Upper lobe of left lung (tissue), 6 donors: ENCODE results near the gene PALM. TPM values are rescaled to one million over a fixed set of nuclear protein-coding genes. Genes with fewer than 3 reads are reported as not detected.
"Not testable (repeated sequence)": the region's sequence is repeated elsewhere in the genome, so short reads cannot be mapped to it uniquely, and the experiment has no call there.

ENCODE experiments used
- ATAC-seq, 2 donors: fragments of 200-7000 bp; cut with Tn5 transposase; one replicate each; pipeline ENCODE4 v1.9.1; 2022; ENCODE audit warnings: mild to moderate bottlenecking in 2 of 2, moderate library complexity in 2 of 2; ENCODE audit not compliant: low FRiP score in 2 of 2
- DNase-seq, 2 donors: peaks; one replicate each; pipeline ENCODE4 v3.0.0-alpha.2; 2019 to 2020
- H3K27ac ChIP-seq, 4 donors: fragments of 200-600 bp; sonication (generic); one replicate each; pipeline ENCODE4 v1.5.1; 2016 to 2019
- H3K27me3 ChIP-seq, 4 donors: fragments of 200-600 bp; sonication (generic); one replicate each; pipeline ENCODE4 v1.5.1; 2017 to 2019
- H3K36me3 ChIP-seq, 4 donors: fragments of 200-600 bp; sonication (generic); one replicate each; pipeline ENCODE4 v1.5.1; 2016 to 2019
- H3K4me1 ChIP-seq, 4 donors: fragments of 200-600 bp; sonication (generic); one replicate each; pipeline ENCODE4 v1.5.1; 2018 to 2019
- H3K4me3 ChIP-seq, 4 donors: fragments of 200-600 bp; sonication (generic); one replicate each; pipeline ENCODE4 v1.5.1; 2017 to 2019; ENCODE audit warnings: mild to moderate bottlenecking in 2 of 4, moderate library complexity in 1 of 4
- H3K9me3 ChIP-seq, 4 donors: fragments of 200-600 bp; sonication (generic); one replicate each; pipeline ENCODE4 v1.5.1; 2018 to 2019
- EP300 ChIP-seq, 4 donors: sonication (generic); formaldehyde crosslinking; IDR thresholded peaks; one replicate each; pipeline ENCODE4 v1.5.1; 2017; ENCODE audit warnings: antibody characterized with exemption in 4 of 4, control low read depth in 2 of 4
- POLR2A ChIP-seq, 4 donors: fragments of 450-650 bp; IDR thresholded peaks; one replicate each; pipeline ENCODE4 v1.5.1; 2016 to 2017; ENCODE audit warnings: antibody characterized with exemption in 4 of 4, mild to moderate bottlenecking in 2 of 4
- POLR2AphosphoS5 ChIP-seq, 2 donors: sonication (generic); formaldehyde crosslinking; IDR thresholded peaks; one replicate each; pipeline ENCODE4 v1.5.1; 2017; ENCODE audit warnings: antibody characterized with exemption in 2 of 2
- WGBS, 2 donors: methylation state at CpG; one replicate each; pipeline ENCODE4 v1.1.5; 2017 to 2018; 5-methylcytosine and 5-hydroxymethylcytosine counted together
- total RNA-seq, 6 donors: library from RNA; depleted of rRNA in 4 of 6; stranded (reverse); fragments of >200 nt in 4 of 6; gene quantifications; one replicate each; pipeline versions ENCODE4 v1.1.0 to v1.2.1, GENCODE V29; 2016 to 2021
- TF ChIP-seq, protein P1 (sequence below), 6 experiments: fragments of 450-650 bp in 4 of 6; fragments of 200-600 bp in 2 of 6; sonication (generic) in 2 of 6; IDR thresholded peaks; one replicate each; pipeline ENCODE4 v1.5.1; 2016 to 2019; ENCODE audit warnings: antibody characterized with exemption in 6 of 6
- donor health status: DM: no; HTN: no; CAD: no; lungs with moderate emphysema.
- donor health status: DM: no; HTN: yes; CAD: no; lungs with severe emphysema.

Gene PALM
- total RNA-seq, 6 donors from 2014 or later, result 12.5 to 65.6 (median 37.4) TPM

DNA sequence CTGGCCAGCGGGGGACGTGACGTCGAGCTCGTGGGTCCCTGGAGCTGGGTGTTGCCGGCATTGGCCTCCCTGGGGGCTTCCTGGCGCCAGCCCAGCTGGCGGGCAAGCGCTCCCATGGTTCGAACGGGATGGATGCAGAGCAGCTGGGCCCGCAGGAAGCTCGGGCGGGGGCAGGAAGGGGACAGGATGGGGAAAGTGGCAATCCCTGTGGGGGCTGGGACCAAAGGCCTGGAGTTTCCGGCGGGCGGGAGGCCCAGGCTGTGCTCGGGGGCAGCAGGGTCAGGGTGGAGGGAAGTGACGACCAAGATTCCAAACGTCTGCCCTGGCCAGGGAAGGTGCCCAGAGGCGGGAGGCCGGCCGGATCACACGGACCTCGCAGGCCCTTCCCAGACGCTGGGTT, 19.3 kb downstream of the PALM start:
- no peaks in the 10 kb centered on the region for H3K27me3 ChIP-seq
- no peaks in the 10 kb centered on the region for H3K9me3 ChIP-seq
- DNase-seq, result peak in 1 of 2 donors; percentile 90
- 57% methylated on average over 26 of the region's 26 CpGs; no CpG with 5 or more reads in 1 of the 2 donors for WGBS, 2 donors
- no peak overlapping the region for H3K4me3 ChIP-seq
- peaks cover 0 to 17% (median 0%) of the 10 kb centered on the region in 4 donors for H3K36me3 ChIP-seq
- peak; percentile 33 to 81 for ATAC-seq
- H3K27ac ChIP-seq, result peak overlapping the region; percentile 75 to 94 (median 88)
- peak; percentile 81 to 95 for TF ChIP-seq POLR2AphosphoS5 (IDR thresholded peaks at IDR 0.05)
- TF ChIP-seq, protein P1, sequence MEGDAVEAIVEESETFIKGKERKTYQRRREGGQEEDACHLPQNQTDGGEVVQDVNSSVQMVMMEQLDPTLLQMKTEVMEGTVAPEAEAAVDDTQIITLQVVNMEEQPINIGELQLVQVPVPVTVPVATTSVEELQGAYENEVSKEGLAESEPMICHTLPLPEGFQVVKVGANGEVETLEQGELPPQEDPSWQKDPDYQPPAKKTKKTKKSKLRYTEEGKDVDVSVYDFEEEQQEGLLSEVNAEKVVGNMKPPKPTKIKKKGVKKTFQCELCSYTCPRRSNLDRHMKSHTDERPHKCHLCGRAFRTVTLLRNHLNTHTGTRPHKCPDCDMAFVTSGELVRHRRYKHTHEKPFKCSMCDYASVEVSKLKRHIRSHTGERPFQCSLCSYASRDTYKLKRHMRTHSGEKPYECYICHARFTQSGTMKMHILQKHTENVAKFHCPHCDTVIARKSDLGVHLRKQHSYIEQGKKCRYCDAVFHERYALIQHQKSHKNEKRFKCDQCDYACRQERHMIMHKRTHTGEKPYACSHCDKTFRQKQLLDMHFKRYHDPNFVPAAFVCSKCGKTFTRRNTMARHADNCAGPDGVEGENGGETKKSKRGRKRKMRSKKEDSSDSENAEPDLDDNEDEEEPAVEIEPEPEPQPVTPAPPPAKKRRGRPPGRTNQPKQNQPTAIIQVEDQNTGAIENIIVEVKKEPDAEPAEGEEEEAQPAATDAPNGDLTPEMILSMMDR (IDR thresholded peaks at IDR 0.05), result no peak
- peak in 1 of 4 donors; percentile 31 for TF ChIP-seq EP300 (IDR thresholded peaks at IDR 0.05)
- peak in 1 of 4 donors; percentile 1 for TF ChIP-seq POLR2A (IDR thresholded peaks at IDR 0.05)
- peaks cover 8 to 18% (median 13%) of the 10 kb centered on the region in 4 donors for H3K4me1 ChIP-seq

DNA sequence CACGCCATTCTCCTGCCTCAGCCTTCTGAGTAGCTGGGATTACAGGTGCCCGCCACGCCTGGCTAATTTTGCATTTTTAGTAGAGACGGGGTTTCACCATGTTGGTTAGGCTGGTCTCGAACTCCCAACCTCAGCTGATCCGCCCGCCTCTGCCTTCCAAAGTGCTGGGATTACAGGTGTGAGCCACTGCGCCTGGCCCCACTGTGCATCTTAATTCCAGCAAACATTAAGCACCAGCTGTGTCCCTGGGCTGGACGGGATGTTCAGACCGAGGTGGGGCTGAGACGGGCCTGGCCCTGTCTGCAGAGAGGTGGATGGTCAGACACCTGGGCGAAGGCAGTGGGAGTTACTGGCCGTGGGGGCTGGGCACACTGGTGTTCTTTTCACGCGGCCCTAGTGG, 20.8 kb downstream of the PALM start:
- WGBS, 2 donors, result 84 to 89% methylated on average over 11 to 15 of the region's 15 CpGs
- DNase-seq, result peak in 1 of 2 donors; percentile 45
- H3K4me3 ChIP-seq, H3K27me3 ChIP-seq, H3K27ac ChIP-seq, ATAC-seq, H3K9me3 ChIP-seq: not testable (repeated sequence)
- H3K36me3 ChIP-seq, result peaks cover 0 to 17% (median 0%) of the 10 kb centered on the region in 4 donors
- H3K4me1 ChIP-seq, result peaks cover 8 to 22% (median 12%) of the 10 kb centered on the region in 4 donors

DNA sequence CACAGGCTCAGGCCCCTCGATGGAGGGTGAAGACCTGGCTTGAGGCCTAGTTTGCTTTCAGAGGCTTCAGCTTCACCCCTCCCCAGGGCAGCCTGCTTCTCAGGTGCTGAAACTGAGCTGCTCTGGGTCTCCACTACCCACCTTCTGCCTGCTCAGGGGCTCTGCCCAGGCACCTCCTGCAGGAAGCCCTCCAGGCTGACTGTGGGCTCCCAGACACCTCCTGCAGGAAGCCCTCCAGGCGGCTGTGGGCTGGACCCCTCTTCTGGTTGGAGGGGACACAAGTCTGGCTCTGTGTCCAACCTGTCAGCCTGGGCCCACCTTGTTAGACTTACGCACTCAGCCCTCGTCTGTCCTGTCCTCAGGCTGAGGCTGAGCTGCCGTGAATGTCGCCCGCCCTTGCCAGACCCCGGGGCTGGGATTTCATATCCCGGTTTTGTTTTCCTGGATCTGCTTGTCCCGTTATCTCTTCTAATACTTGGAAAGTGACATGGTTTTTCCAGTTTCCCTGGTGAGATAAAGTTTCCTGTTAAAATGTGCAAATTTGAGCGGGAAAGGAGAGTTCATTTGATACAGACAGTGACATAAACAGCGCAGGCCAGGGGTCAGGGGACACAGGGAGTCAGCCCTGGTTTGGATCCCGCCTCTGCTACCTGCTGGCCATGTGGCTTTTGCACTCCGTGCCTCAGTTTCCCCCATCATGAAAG, 21.4 kb downstream of the PALM start:
- DNase-seq (peak in 1 of 2 donors; percentile 56), ATAC-seq (no peak)
- Histone ChIP-seq H3K4me1 (peaks cover 8 to 22% (median 12%) of the 10 kb centered on the region in 4 donors), H3K36me3 (peaks cover 0 to 17% (median 0%) of the 10 kb centered on the region in 4 donors), H3K4me3 (no peak overlapping the region), H3K27me3 (no peaks in the 10 kb centered on the region), H3K27ac (peak overlapping the region in 1 of 4 donors; percentile 34), H3K9me3 (no peaks in the 10 kb centered on the region)
- TF ChIP-seq POLR2A (IDR thresholded peaks at IDR 0.05) (no peak), EP300 (IDR thresholded peaks at IDR 0.05) (no peak), POLR2AphosphoS5 (IDR thresholded peaks at IDR 0.05) (no peak)
- TF ChIP-seq, protein P1 (IDR thresholded peaks at IDR 0.05), result no peak
- 75 to 81% methylated on average over 12 to 14 of the region's 14 CpGs for WGBS, 2 donors

DNA sequence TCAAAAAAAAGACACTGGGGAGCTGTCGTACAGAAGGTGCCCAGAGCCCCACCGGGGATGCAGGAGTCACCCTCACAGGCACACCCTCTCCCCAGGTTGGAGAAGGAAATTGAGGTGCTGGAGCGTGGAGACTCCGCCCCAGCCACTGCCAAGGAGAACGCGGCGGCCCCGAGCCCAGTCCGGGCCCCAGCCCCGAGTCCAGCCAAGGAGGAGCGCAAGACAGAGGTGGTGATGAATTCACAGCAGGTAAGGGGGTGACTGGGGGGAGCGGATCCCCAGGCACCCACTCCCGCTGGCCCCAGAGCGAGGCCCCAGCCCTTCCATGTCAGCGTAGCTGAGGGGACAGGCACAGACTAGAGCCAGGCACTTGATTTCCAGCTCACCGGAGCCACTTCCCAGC, 22.3 kb downstream of the PALM start:
- TF ChIP-seq POLR2A (IDR thresholded peaks at IDR 0.05), result no peak
- no peak for TF ChIP-seq EP300 (IDR thresholded peaks at IDR 0.05)
- TF ChIP-seq, protein P1 (IDR thresholded peaks at IDR 0.05), result no peak
- no peak for TF ChIP-seq POLR2AphosphoS5 (IDR thresholded peaks at IDR 0.05)
- WGBS, 2 donors, result 90 to 94% methylated on average over 8 to 14 of the region's 16 CpGs
- Histone ChIP-seq H3K27me3 (no peaks in the 10 kb centered on the region), H3K36me3 (peaks cover 0 to 19% (median 0%) of the 10 kb centered on the region in 4 donors), H3K4me1 (peaks cover 8 to 22% (median 12%) of the 10 kb centered on the region in 4 donors), H3K4me3 (no peak overlapping the region), H3K9me3 (no peaks in the 10 kb centered on the region), H3K27ac (no peak overlapping the region)
- peak in 1 of 2 donors; percentile 61 for DNase-seq
- no peak for ATAC-seq

DNA sequence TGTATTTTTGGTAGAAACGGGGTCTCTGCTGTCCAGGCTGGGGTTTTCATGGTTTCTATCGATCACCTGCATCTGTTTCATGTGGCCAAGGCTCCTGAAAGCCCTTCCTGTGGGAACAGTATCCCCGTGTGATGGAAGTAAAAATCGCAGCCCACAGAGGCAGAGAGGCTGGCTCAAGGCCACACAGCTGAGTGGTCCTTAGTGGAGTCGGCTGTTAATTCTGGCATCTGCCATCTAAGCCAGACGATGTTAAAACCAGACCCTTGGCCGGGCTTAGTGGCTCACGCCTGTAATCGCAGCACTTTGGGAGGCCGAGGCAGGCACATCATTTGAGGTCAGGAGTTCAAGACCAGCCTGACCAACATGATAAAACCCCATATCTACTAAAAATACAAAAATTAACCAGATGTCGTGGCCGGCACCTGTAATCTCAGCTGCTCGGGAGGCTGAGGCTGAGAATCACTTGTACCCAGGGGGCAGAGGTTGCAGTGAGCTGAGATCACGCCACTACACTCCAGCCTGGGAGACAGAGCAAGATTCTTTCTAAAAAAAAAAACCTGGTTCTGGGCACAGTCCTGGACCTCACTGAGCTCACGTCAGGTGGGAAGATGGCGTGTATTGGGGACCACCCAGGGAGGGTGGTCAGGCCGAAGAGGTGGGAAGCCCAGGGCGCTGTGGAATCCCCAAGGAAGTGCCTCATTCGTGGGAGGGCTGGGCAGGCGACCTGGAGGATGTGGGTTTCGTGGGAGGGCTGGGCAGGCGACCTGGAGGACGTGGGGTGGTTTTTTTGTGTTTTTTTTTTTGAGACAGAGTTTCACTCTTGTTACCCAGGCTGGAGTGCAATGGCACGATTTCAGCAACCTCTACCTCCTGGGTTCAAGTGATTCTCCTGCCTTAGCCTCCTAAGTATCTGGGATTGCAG, 23.7 kb downstream of the PALM start:
- H3K27ac ChIP-seq, result no peak overlapping the region
- DNase-seq, result no peak
- no peak overlapping the region for H3K4me3 ChIP-seq
- ATAC-seq, result no peak
- H3K27me3 ChIP-seq, result no peaks in the 10 kb centered on the region
- TF ChIP-seq EP300 (IDR thresholded peaks at IDR 0.05) (no peak), POLR2AphosphoS5 (IDR thresholded peaks at IDR 0.05) (no peak), POLR2A (IDR thresholded peaks at IDR 0.05) (no peak)
- TF ChIP-seq, protein P1 (IDR thresholded peaks at IDR 0.05), result no peak
- H3K9me3 ChIP-seq, result no peaks in the 10 kb centered on the region
- peaks cover 6 to 20% (median 11%) of the 10 kb centered on the region in 4 donors for H3K4me1 ChIP-seq
- WGBS, 2 donors, result 69 to 82% methylated on average over 24 of the region's 24 CpGs
- peaks cover 0 to 17% (median 0%) of the 10 kb centered on the region in 4 donors for H3K36me3 ChIP-seq
